ENCODE data around the gene TLE5. TPM values are rescaled to one million over a fixed set of nuclear protein-coding genes. Genes with fewer than 3 reads are reported as not detected.
A peak's percentile ranks its signal among the peaks of the same experiment; 100 is the strongest.

The TLE5 gene
- total RNA-seq, 3 donors from 2014 or later (not counting 1 experiment from before 2014, with no cell fraction given): 943 to 1,012 (median 968) TPM

DNA sequence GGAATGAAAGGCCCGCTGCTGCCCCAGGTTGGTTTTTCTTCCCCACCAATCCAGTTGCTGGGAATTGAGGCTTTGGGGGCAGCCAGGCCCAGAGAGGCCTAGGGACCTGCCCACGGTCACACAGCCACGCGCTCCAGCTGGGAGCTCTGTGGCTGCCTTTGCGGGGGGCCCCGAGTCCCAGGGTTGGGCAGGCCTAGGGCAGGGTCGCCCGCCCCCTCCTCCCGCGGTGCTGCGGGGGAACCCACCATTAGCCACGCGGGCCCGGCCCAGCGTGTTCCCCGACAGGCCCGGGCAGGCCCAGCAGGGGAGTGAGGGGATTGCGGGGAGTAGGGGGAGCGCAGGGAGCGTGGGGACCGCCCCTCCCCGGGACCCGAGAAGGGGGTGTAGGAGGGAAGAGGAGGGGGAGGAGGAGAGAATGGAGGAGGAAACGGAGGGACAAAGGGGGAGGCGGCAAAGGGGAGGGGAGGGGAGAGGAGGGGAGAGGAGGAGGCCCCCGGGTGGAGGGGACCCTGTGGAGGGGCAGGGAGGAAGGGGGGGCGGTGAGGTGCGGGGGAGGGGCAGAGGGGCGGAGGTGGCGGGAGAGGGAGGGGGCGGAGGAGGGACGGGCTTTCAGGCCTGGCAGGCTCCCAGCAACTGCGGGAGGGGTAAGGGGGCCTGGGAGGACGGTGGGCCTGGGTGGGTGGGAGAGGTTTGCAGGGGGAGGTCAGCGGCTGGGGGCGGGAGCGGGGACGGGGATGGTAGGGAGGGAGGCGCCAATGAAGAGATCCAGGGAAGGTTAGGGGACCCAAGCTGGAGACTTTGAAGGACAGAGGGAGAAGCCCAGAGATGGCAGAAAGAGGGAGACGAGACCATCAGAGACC, 20.3 kb downstream of the TLE5 start:
- Mint-ChIP-seq H3K9me3 (no peaks in the 10 kb centered on the region), H3K4me3 (no peak overlapping the region), H3K27ac (no peak overlapping the region), H3K4me1 (peaks cover 0 to 6% of the 10 kb centered on the region in 2 donors), H3K27me3 (ENCODE audit: low read depth in 2 of 2) (peaks cover 0 to 5% of the 10 kb centered on the region in 2 donors), H3K36me3 (no peaks in the 10 kb centered on the region)
- H3K4me3 ChIP-seq (ENCODE audit: low read length): no peak overlapping the region
- H3K4me1 ChIP-seq (ENCODE audit: control insufficient read depth, insufficient read depth, low read length): no peaks in the 10 kb centered on the region
- peak in 1 of 2 donors; percentile 5 for DNase-seq
- no peak for ATAC-seq
- no peaks in the 10 kb centered on the region for H3K9me3 ChIP-seq (ENCODE audit: control insufficient read depth, insufficient read depth, low read length)
- TF ChIP-seq, protein P1, sequence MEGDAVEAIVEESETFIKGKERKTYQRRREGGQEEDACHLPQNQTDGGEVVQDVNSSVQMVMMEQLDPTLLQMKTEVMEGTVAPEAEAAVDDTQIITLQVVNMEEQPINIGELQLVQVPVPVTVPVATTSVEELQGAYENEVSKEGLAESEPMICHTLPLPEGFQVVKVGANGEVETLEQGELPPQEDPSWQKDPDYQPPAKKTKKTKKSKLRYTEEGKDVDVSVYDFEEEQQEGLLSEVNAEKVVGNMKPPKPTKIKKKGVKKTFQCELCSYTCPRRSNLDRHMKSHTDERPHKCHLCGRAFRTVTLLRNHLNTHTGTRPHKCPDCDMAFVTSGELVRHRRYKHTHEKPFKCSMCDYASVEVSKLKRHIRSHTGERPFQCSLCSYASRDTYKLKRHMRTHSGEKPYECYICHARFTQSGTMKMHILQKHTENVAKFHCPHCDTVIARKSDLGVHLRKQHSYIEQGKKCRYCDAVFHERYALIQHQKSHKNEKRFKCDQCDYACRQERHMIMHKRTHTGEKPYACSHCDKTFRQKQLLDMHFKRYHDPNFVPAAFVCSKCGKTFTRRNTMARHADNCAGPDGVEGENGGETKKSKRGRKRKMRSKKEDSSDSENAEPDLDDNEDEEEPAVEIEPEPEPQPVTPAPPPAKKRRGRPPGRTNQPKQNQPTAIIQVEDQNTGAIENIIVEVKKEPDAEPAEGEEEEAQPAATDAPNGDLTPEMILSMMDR (IDR thresholded peaks at IDR 0.05): no peak
- no peak overlapping the region for H3K27ac ChIP-seq (ENCODE audit: low read length)
- H3K27me3 ChIP-seq (ENCODE audit: control insufficient read depth, insufficient read depth, low read length): no peaks in the 10 kb centered on the region
- H3K36me3 ChIP-seq (ENCODE audit: control insufficient read depth, insufficient read depth, low read length): no peaks in the 10 kb centered on the region
- 16% methylated on average over 35 of the region's 40 CpGs for WGBS (ENCODE audit: insufficient coverage)
- intact Hi-C loops (cut with micrococcal nuclease): no loop called here

DNA sequence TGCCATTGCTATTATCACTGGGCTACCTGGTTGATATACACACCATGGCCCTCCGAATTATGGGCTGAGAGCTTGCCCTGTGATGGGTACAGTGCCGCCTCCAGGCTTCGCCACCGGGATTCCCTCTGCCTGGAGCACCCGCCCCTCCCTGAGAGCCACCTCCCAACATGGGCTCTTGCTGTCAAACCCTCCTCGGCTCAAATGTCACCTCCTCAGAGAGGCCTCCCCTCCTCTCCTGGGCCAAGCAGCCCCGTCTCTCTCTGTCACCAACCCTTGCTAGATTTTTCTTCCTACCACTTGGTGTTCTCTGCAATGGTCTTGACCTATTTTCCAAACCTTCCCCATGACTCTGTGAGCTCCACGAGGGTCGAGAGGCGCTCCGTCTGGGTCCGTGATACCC, 21.0 kb downstream of the TLE5 start:
- no peaks in the 10 kb centered on the region for H3K36me3 ChIP-seq (ENCODE audit: control insufficient read depth, insufficient read depth, low read length)
- DNase-seq (no peak), ATAC-seq (no peak)
- H3K4me1 ChIP-seq (ENCODE audit: control insufficient read depth, insufficient read depth, low read length): peaks cover 5% of the 10 kb centered on the region
- H3K27ac ChIP-seq (ENCODE audit: low read length): no peak overlapping the region
- no peaks in the 10 kb centered on the region for H3K9me3 ChIP-seq (ENCODE audit: control insufficient read depth, insufficient read depth, low read length)
- intact Hi-C loops (cut with micrococcal nuclease): no loop called here
- H3K27ac Mint-ChIP-seq: no peak overlapping the region
- TF ChIP-seq, protein P1 (IDR thresholded peaks at IDR 0.05): no peak
- no peak overlapping the region for H3K4me3 ChIP-seq (ENCODE audit: low read length)
- WGBS (ENCODE audit: insufficient coverage): 86% methylated on average over 12 of the region's 12 CpGs
- no peaks in the 10 kb centered on the region for H3K36me3 Mint-ChIP-seq
- H3K27me3 Mint-ChIP-seq (ENCODE audit: low read depth in 2 of 2): peaks cover 0 to 5% of the 10 kb centered on the region in 2 donors
- no peaks in the 10 kb centered on the region for H3K27me3 ChIP-seq (ENCODE audit: control insufficient read depth, insufficient read depth, low read length)
- H3K4me1 Mint-ChIP-seq: peaks cover 0 to 11% of the 10 kb centered on the region in 2 donors
- H3K9me3 Mint-ChIP-seq: no peaks in the 10 kb centered on the region
- H3K4me3 Mint-ChIP-seq: no peak overlapping the region

DNA sequence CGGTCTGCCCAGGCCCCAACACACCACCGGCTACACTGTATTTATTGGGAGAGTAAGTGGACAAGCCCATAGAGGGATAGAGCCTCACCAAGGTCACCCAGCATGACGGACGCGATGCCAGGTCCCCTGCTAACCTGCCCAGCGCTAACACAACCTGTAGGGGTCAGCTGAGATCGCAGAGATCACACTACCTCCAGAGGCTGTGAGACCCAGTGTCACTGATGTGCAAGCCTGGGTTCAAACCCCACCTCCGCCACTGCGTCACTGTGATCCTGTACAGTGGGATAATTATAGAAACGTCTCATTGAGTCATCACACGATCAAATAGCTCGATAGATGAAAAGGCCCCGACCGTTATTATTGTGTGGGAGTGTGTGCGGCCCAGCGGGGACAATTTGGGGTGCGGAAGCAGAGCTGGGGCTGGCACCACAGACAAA, 22.6 kb downstream of the TLE5 start:
- Histone ChIP-seq H3K4me3 (ENCODE audit: low read length) (no peak overlapping the region), H3K27me3 (ENCODE audit: control insufficient read depth, insufficient read depth, low read length) (no peaks in the 10 kb centered on the region), H3K27ac (ENCODE audit: low read length) (no peak overlapping the region), H3K9me3 (ENCODE audit: control insufficient read depth, insufficient read depth, low read length) (no peaks in the 10 kb centered on the region), H3K4me1 (ENCODE audit: control insufficient read depth, insufficient read depth, low read length) (peaks cover 17% of the 10 kb centered on the region), H3K36me3 (ENCODE audit: control insufficient read depth, insufficient read depth, low read length) (no peaks in the 10 kb centered on the region)
- H3K27me3 Mint-ChIP-seq (ENCODE audit: low read depth in 2 of 2): peaks cover 0 to 7% of the 10 kb centered on the region in 2 donors
- no peak overlapping the region for H3K27ac Mint-ChIP-seq
- TF ChIP-seq, protein P1 (IDR thresholded peaks at IDR 0.05): no peak
- intact Hi-C loops (cut with micrococcal nuclease): loop anchor here (10.0 kb wide), 1 partner anchor 65 kb away; the partner anchor contains the start of gene TLE6
- 81% methylated on average over 17 of the region's 17 CpGs for WGBS (ENCODE audit: insufficient coverage)
- no peaks in the 10 kb centered on the region for H3K36me3 Mint-ChIP-seq
- H3K4me3 Mint-ChIP-seq: no peak overlapping the region
- ATAC-seq (no peak), DNase-seq (peak in 1 of 2 donors; percentile 26)
- H3K4me1 Mint-ChIP-seq: peaks cover 13 to 25% of the 10 kb centered on the region in 2 donors
- H3K9me3 Mint-ChIP-seq: no peaks in the 10 kb centered on the region

Measured in natural killer cell (primary cell).